IMR-90 (cell line): ENCODE data around the gene RASGRP2. TPM values are rescaled to one million over a fixed set of nuclear protein-coding genes. Genes with fewer than 3 reads are reported as not detected.
A peak's percentile ranks its signal among the peaks of the same experiment; 100 is the strongest.

ENCODE experiments used
- ATAC-seq: fragments of 200-7000 bp; cut with Tn5 transposase; 2 replicates; pipeline ENCODE4 v1.9.1; 2020; ENCODE audit warnings: low read depth, mild to moderate bottlenecking, moderate library complexity
- BruUV-seq: library from RNA; stranded (reverse); fragments of 400-500 nt; replicated peaks from 2 replicates; lab custom pipeline; 2021; lab: Mats Ljungman, UMichigan
- CTCF ChIA-PET: fragments of 300-600 bp; formaldehyde crosslinking; extraction: SDS; loops from one replicate; lab custom pipeline; 2021; ENCODE audit warnings: antibody characterized with exemption; lab: Yijun Ruan, JAX
- POLR2A ChIA-PET: fragments of 300-600 bp; sonication (Branson Sonifier 250); formaldehyde crosslinking; loops from one replicate; lab custom pipeline; 2022; ENCODE audit warnings: antibody characterized with exemption; ENCODE audit not compliant: unreplicated experiment; lab: Charles Lee
- DNase-seq: peaks from one replicate; pipeline ENCODE4 v3.0.0; 2013
- H2AFZ ChIP-seq: replicated peaks from 2 replicates; pipeline ENCODE3; 2013; ENCODE audit warnings: low read length, mild to moderate bottlenecking; ENCODE audit not compliant: poor library complexity
- H2AK5ac ChIP-seq: 2 replicates; pipeline ENCODE4 v1.6.1; 2013; ENCODE audit warnings: low read depth, low read length, inconsistent platforms
- H2AK9ac ChIP-seq: replicated peaks from 2 replicates; pipeline ENCODE3; 2013; ENCODE audit warnings: mild to moderate bottlenecking, low read depth, low read length, moderate library complexity; ENCODE audit not compliant: poor library complexity
- H2BK120ac ChIP-seq: 2 replicates; pipeline ENCODE4 v1.6.1; 2013; ENCODE audit warnings: low read depth, low read length, inconsistent platforms
- H2BK15ac ChIP-seq: 3 replicates; pipeline ENCODE4 v1.6.1; 2013; ENCODE audit warnings: low read depth, low read length, inconsistent platforms
- H2BK20ac ChIP-seq: 2 replicates; pipeline ENCODE4 v1.6.1; 2013; ENCODE audit warnings: low read depth, mild to moderate bottlenecking, inconsistent platforms, low read length, moderate library complexity
- H2BK5ac ChIP-seq: 2 replicates; pipeline ENCODE4 v1.6.1; 2013; ENCODE audit warnings: mild to moderate bottlenecking, low read depth, low read length, inconsistent platforms; ENCODE audit not compliant: poor library complexity, severe bottlenecking
- H3K14ac ChIP-seq: replicated peaks from 2 replicates; pipeline ENCODE4 v1.6.1; 2013; ENCODE audit warnings: low read depth, low read length, inconsistent platforms
- H3K18ac ChIP-seq: 2 replicates; pipeline ENCODE4 v1.6.1; 2013; ENCODE audit warnings: low read depth, low read length, control low read depth
- H3K23ac ChIP-seq: 2 replicates; pipeline ENCODE4 v1.6.1; 2013; ENCODE audit warnings: low read depth, low read length, inconsistent platforms
- H3K27ac ChIP-seq: 2 replicates; pipeline ENCODE4 v1.5.1; 2013; ENCODE audit warnings: mild to moderate bottlenecking, control low read depth, low read length; ENCODE audit not compliant: insufficient read depth
- H3K27me3 ChIP-seq: 2 replicates; pipeline ENCODE4 v1.6.1; 2013; ENCODE audit warnings: low read length; ENCODE audit not compliant: control insufficient read depth, insufficient read depth
- H3K36me3 ChIP-seq: 2 replicates; pipeline ENCODE4 v1.6.1; 2013; ENCODE audit warnings: low read length, mixed read lengths; ENCODE audit not compliant: control insufficient read depth, insufficient read depth
- H3K4ac ChIP-seq: 2 replicates; pipeline ENCODE4 v1.6.1; 2013; ENCODE audit warnings: low read depth, low read length, inconsistent platforms
- H3K4me1 ChIP-seq: 2 replicates; pipeline ENCODE4 v1.6.1; 2013; ENCODE audit warnings: low read length, mixed read lengths; ENCODE audit not compliant: control insufficient read depth, insufficient read depth
- H3K4me2 ChIP-seq: 2 replicates; pipeline ENCODE4 v1.6.1; 2013; ENCODE audit warnings: low read depth, mild to moderate bottlenecking, control low read depth, low read length, moderate library complexity
- H3K4me3 ChIP-seq: 2 replicates; pipeline ENCODE4 v1.5.1; 2013; ENCODE audit warnings: low read depth, mild to moderate bottlenecking, control low read depth, low read length, moderate library complexity; ENCODE audit not compliant: insufficient read depth
- H3K56ac ChIP-seq: 2 replicates; pipeline ENCODE4 v1.6.1; 2013; ENCODE audit warnings: low read length, inconsistent platforms; ENCODE audit not compliant: insufficient read depth; ENCODE audit errors: extremely low read depth
- H3K79me1 ChIP-seq, 2 experiments: 2 replicates each; pipeline ENCODE4 v1.6.1; 2013; ENCODE audit warnings: low read length in 2 of 2, inconsistent platforms in 1 of 2, low read depth in 1 of 2
- H3K9ac ChIP-seq: 2 replicates; pipeline ENCODE4 v1.6.1; 2013; ENCODE audit warnings: low read depth, low read length, control low read depth
- H3K9me1 ChIP-seq: 2 replicates; pipeline ENCODE4 v1.6.1; 2013; ENCODE audit warnings: low read length, inconsistent platforms; ENCODE audit not compliant: insufficient read depth
- H3K9me3 ChIP-seq: 2 replicates; pipeline ENCODE4 v1.6.1; 2013; ENCODE audit warnings: low read length; ENCODE audit not compliant: control insufficient read depth, insufficient read depth
- H4K20me1 ChIP-seq: 2 replicates; pipeline ENCODE4 v1.6.1; 2013; ENCODE audit warnings: low read length, inconsistent platforms; ENCODE audit not compliant: insufficient read depth
- H4K5ac ChIP-seq: 2 replicates; pipeline ENCODE4 v1.6.1; 2013; ENCODE audit warnings: mild to moderate bottlenecking, low read depth, low read length, control low read depth
- H4K8ac ChIP-seq, 2 experiments: 2 replicates each; pipeline ENCODE4 v1.6.1; 2013; ENCODE audit warnings: low read depth in 2 of 2, low read length in 2 of 2, control low read depth in 1 of 2, inconsistent platforms in 1 of 2
- H4K91ac ChIP-seq: 2 replicates; pipeline ENCODE4 v1.6.1; 2013; ENCODE audit warnings: low read depth, low read length, inconsistent platforms; ENCODE audit not compliant: insufficient read depth
- BHLHE40 ChIP-seq: fragments of 150-350 bp; IDR thresholded peaks from 2 replicates; pipeline ENCODE4 v1.6.1; 2016; ENCODE audit warnings: mild to moderate bottlenecking, low read depth, low read length
- CEBPB ChIP-seq: IDR thresholded peaks from 2 replicates; pipeline ENCODE4 v1.6.1; 2012; ENCODE audit warnings: low read depth, low read length, improper control_type of control experiment
- ELK1 ChIP-seq: fragments of 150-350 bp; IDR thresholded peaks from 2 replicates; pipeline ENCODE4 v1.6.1; 2016; ENCODE audit warnings: low read depth, mild to moderate bottlenecking, low read length, moderate library complexity, borderline replicate concordance
- MAZ ChIP-seq: IDR thresholded peaks from 2 replicates; pipeline ENCODE4 v1.6.1; 2012; ENCODE audit warnings: low read depth, mild to moderate bottlenecking, low read length, improper control_type of control experiment, moderate library complexity, borderline replicate concordance
- NFE2L2 ChIP-seq: fragments of 150-350 bp; IDR thresholded peaks from 2 replicates; pipeline ENCODE4 v1.6.1; 2016; ENCODE audit warnings: low read depth, mild to moderate bottlenecking, low read length
- RAD21 ChIP-seq: IDR thresholded peaks from 2 replicates; pipeline ENCODE4 v1.6.1; 2012; ENCODE audit warnings: low read length, improper control_type of control experiment
- RCOR1 ChIP-seq: IDR thresholded peaks from 2 replicates; pipeline ENCODE4 v1.6.1; 2012; ENCODE audit warnings: mild to moderate bottlenecking, low read length, improper control_type of control experiment; ENCODE audit not compliant: insufficient replicate concordance
- WGBS, 2 experiments: methylation state at CpG; one replicate each; pipeline versions ENCODE4 v1.1.5 to v1.1.7; 2013; ENCODE audit warnings: missing lambda C conversion rate in 2 of 2; ENCODE audit not compliant: insufficient read length in 1 of 2; ENCODE audit errors: extremely low coverage in 2 of 2; 5-methylcytosine and 5-hydroxymethylcytosine counted together
- dilution Hi-C: fragments of 300-500 bp; cut with HindIII; formaldehyde crosslinking; loops from one replicate; pipeline ENCODE4 v1.14.3; 2018; ENCODE audit warnings: low sequenced_read_pairs; ENCODE audit not compliant: unreplicated experiment
- in situ Hi-C: fragments of 300-500 bp; cut with MboI; formaldehyde crosslinking; loops from 3 replicates; pipeline ENCODE4 v1.14.3; 2019; ENCODE audit warnings: low sequenced_read_pairs, inconsistent platforms, mixed read lengths
- intact Hi-C: fragments of 100-400 bp; cut with micrococcal nuclease; formaldehyde crosslinking; loops from 2 replicates; pipeline ENCODE4 v1.10.0; 2022
- polyA plus RNA-seq, 3 experiments: library from polyadenylated mRNA; depleted of rRNA; stranded (reverse); fragments of >200 nt; gene quantifications; 2 replicates each; pipeline ENCODE4 v1.2.3, GENCODE V29; 2012; ENCODE audit warnings: low replicate concordance in 1 of 3
- total RNA-seq: library from RNA; depleted of rRNA; stranded (reverse); fragments of >200 nt; gene quantifications from 2 replicates; pipeline ENCODE4 v1.2.3, GENCODE V29; 2012

RASGRP2 gene
- total and polyA plus RNA-seq, 2 of the 4 experiments (the other 2 are of a cell fraction): 1.2 TPM; not detected in 1

DNA sequence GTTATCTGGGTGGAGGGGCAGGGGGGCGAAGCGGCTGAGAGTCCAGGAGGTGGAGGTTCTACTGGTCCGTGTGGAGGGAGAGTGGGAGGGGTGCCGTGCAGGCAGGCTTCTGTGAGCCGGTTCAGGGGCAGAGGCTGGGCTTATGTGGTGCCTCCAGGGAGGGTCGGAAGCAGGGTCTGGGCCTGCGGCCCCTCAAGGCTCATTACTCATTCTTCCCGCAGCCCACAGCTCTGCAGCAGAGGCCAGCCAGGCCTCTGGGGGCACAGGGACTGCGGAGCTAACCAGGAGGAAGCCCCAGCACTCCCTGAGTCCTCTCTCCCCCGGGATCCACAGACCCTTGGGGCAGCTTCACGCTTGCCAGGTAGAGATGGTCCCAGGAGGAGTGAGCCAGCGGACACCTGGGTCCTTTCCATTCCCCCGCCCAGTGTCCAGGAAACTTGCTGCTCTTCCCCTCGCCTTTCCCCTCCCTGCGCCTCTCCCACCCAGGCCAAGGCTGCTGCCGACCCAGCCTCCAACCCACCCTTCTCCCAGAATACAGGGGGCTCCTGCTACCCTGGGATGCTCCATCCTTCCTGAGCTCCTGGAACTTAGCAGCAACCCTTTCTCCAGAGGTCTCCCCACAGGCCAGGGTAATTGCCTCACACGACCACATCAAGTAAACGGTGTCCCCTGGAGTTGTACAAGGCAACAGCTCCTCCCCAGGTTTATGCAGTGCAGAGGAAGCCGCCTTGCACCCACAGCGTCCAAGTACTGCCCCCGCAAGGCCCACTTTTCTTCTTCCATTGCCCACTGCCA is 27.3 kb downstream of the RASGRP2 start:
- dilution Hi-C loops (no loop called here), in situ Hi-C loops (no loop called here), intact Hi-C loops (no loop called here)
- CTCF ChIA-PET: no interaction called here
- H2BK15ac ChIP-seq: no peak overlapping the region
- H3K4me1 ChIP-seq: no peaks in the 10 kb centered on the region
- no peaks in the 10 kb centered on the region for H3K36me3 ChIP-seq
- H3K9me3 ChIP-seq: no peaks in the 10 kb centered on the region
- H2BK20ac ChIP-seq: no peak overlapping the region
- H3K9me1 ChIP-seq: no peaks in the 10 kb centered on the region
- no peak overlapping the region for H4K5ac ChIP-seq
- H3K56ac ChIP-seq: no peak overlapping the region
- H2BK120ac ChIP-seq: no peak overlapping the region
- BruUV-seq: no TSS peak
- no peak overlapping the region for H4K8ac ChIP-seq
- no peak overlapping the region for H2AK5ac ChIP-seq
- no peak overlapping the region for H2BK5ac ChIP-seq
- no peaks in the 10 kb centered on the region for H3K79me1 ChIP-seq
- peaks cover 90% of the 10 kb centered on the region for H3K27me3 ChIP-seq
- H4K20me1 ChIP-seq: 0 out of 2 replicates have a peak, but pooled peaks cover 2% of the 10 kb centered on the region
- POLR2A ChIA-PET: no interaction called here
- no peak overlapping the region for H3K23ac ChIP-seq
- H2AFZ ChIP-seq: peak overlapping the region; percentile 43
- ATAC-seq (no peak), DNase-seq (no peak)
- WGBS, 2 experiments: 41% methylated on average over 8 of the region's 21 CpGs; no CpG with 5 or more reads in 1 of the 2 experiments
- no peak overlapping the region for H3K14ac ChIP-seq
- H4K91ac ChIP-seq: no peak overlapping the region
- H3K9ac ChIP-seq: no peak overlapping the region
- no peak overlapping the region for H3K27ac ChIP-seq
- H3K4me2 ChIP-seq: no peak overlapping the region
- TF ChIP-seq NFE2L2 (no peak), RAD21 (no peak), ELK1 (no peak), MAZ (no peak), CEBPB (no peak), RCOR1 (no peak), BHLHE40 (no peak)
- no peak overlapping the region for H3K4me3 ChIP-seq
- no peak overlapping the region for H2AK9ac ChIP-seq
- H3K4ac ChIP-seq: no peak overlapping the region
- H3K18ac ChIP-seq: no peak overlapping the region
